Keratinocyte (primary cell): Measurements from ENCODE around the gene PTN. TPM values are rescaled to one million over a fixed set of nuclear protein-coding genes. Genes with fewer than 3 reads are reported as not detected.

Experiments used
- DNase-seq: peaks from one replicate; pipeline ENCODE4 v3.0.0-alpha.2; 2011; ENCODE audit warnings: low read depth, missing footprints, low spot score
- FAIRE-seq: peaks from 2 replicates; lab custom pipeline; 2011; peaks lifted over from hg19 to GRCh38; lab: Jason Lieb, UNC
- H2AFZ ChIP-seq: 2 replicates; pipeline ENCODE4 v1.6.0; 2012; ENCODE audit warnings: low read length, control low read depth, inconsistent platforms; ENCODE audit not compliant: control insufficient read depth
- H3K27ac ChIP-seq: 2 replicates; pipeline ENCODE4 v1.5.1; 2011; ENCODE audit warnings: low read length; ENCODE audit not compliant: control insufficient read depth, insufficient read depth
- H3K27me3 ChIP-seq: 3 replicates; pipeline ENCODE4 v1.6.0; 2011; ENCODE audit warnings: low read length; ENCODE audit not compliant: control insufficient read depth, insufficient read depth; ENCODE audit errors: extremely low read depth
- H3K36me3 ChIP-seq, 2 experiments: 2 replicates in 1 of 2; 3 replicates in 1 of 2; pipeline ENCODE4 v1.5.1; 2011; ENCODE audit warnings: low read length in 2 of 2, mild to moderate bottlenecking in 1 of 2; ENCODE audit not compliant: control insufficient read depth in 2 of 2, insufficient read depth in 2 of 2; ENCODE audit errors: extremely low read depth in 1 of 2
- H3K4me1 ChIP-seq: 3 replicates; pipeline ENCODE4 v1.5.1; 2011; ENCODE audit warnings: low read length; ENCODE audit not compliant: control insufficient read depth, insufficient read depth; ENCODE audit errors: extremely low read depth
- H3K4me2 ChIP-seq: 3 replicates; pipeline ENCODE4 v1.6.0; 2011; ENCODE audit warnings: low read depth, low read length; ENCODE audit not compliant: control insufficient read depth, insufficient read depth; ENCODE audit errors: extremely low read depth
- H3K4me3 ChIP-seq, 3 experiments: fragments of 200-600 bp in 1 of 3; sonication (generic) in 1 of 3; 2 replicates in 2 of 3; 3 replicates in 1 of 3; pipeline ENCODE4 v1.5.1; 2011 to 2016; ENCODE audit warnings: low read length in 3 of 3, mild to moderate bottlenecking in 3 of 3, control low read depth in 2 of 3, inconsistent platforms in 1 of 3, low read depth in 1 of 3, mixed read lengths in 1 of 3, mixed run types in 1 of 3, moderate library complexity in 1 of 3; ENCODE audit not compliant: control insufficient read depth in 2 of 3, insufficient read depth in 2 of 3; ENCODE audit errors: extremely low read depth in 1 of 3
- H3K79me2 ChIP-seq: 2 replicates; pipeline ENCODE4 v1.6.0; 2012; ENCODE audit warnings: low read length; ENCODE audit not compliant: control insufficient read depth, insufficient read depth
- H3K9ac ChIP-seq: 3 replicates; pipeline ENCODE4 v1.6.0; 2011; ENCODE audit warnings: low read length; ENCODE audit not compliant: control insufficient read depth, insufficient read depth; ENCODE audit errors: extremely low read depth
- H3K9me1 ChIP-seq: 3 replicates; pipeline ENCODE4 v1.6.0; 2011; ENCODE audit warnings: low read length; ENCODE audit not compliant: control insufficient read depth, insufficient read depth; ENCODE audit errors: extremely low read depth
- H3K9me3 ChIP-seq: 2 replicates; pipeline ENCODE4 v1.5.1; 2012; ENCODE audit warnings: low read depth, low read length; ENCODE audit not compliant: control insufficient read depth
- H4K20me1 ChIP-seq: 3 replicates; pipeline ENCODE4 v1.6.0; 2011; ENCODE audit warnings: low read length; ENCODE audit not compliant: control insufficient read depth, insufficient read depth; ENCODE audit errors: extremely low read depth
- CTCF ChIP-seq, 3 experiments: IDR thresholded peaks in 1 of 3; conservative IDR thresholded peaks in 1 of 3; optimal IDR thresholded peaks in 1 of 3; 2 replicates in 2 of 3; 3 replicates in 1 of 3; pipeline versions ENCODE3 to v1.5.1; 2011; ENCODE audit warnings: low read length in 3 of 3, mild to moderate bottlenecking in 3 of 3, moderate library complexity in 2 of 3, control low read depth in 1 of 3, inconsistent platforms in 1 of 3; ENCODE audit not compliant: insufficient read depth in 2 of 3; ENCODE audit errors: extremely low read depth in 1 of 3
- EZH2 ChIP-seq: IDR thresholded peaks from one replicate; pipeline ENCODE4 v1.6.1; 2012; ENCODE audit warnings: inconsistent platforms, mild to moderate bottlenecking, low read length, moderate library complexity
- dilution Hi-C: fragments of 300-500 bp; cut with MboI; formaldehyde crosslinking; loops from one replicate; pipeline ENCODE4 v1.7.0; 2020; ENCODE audit warnings: low sequenced_read_pairs; ENCODE audit not compliant: extremely low pct_ligation_motif_present
- polyA plus RNA-seq, 5 experiments: library from polyadenylated mRNA; depleted of rRNA in 3 of 5; stranded (reverse) in 3 of 5; stranded (forward) in 1 of 5; unstranded in 1 of 5; fragments of >200 nt; gene quantifications; 1 replicate in 1 of 5; 2 replicates in 3 of 5; 3 replicates in 1 of 5; pipeline versions ENCODE4 v1.2.1 to v1.2.3, GENCODE V29; 2011 to 2012; ENCODE audit warnings: missing spikeins in 2 of 5, low read depth in 1 of 5, low replicate concordance in 1 of 5

PTN gene
- polyA plus RNA-seq, 1 donor (not counting 4 experiments of a cell fraction or from before 2014, with no cell fraction given): not detected

GRCh38 chr7:137335814-137336213 lies 7.7 kb downstream of the PTN start:
- dilution Hi-C loops: no loop called here
- FAIRE-seq (no peak), DNase-seq (no peak)
- no peak for TF ChIP-seq EZH2
- TF ChIP-seq CTCF (optimal IDR thresholded peaks at IDR 0.05 in 1 of 3, IDR thresholded peaks at IDR 0.05 in 1 of 3, conservative IDR thresholded peaks at IDR 0.05 in 1 of 3; ENCODE audit: extremely low read depth in 1 of 3, insufficient read depth in 2 of 3, low read length in 3 of 3): no peak
- Histone ChIP-seq H3K9me3 (no peaks in the 10 kb centered on the region), H3K9me1 (no peaks in the 10 kb centered on the region), H3K4me1 (no peaks in the 10 kb centered on the region), H3K27me3 (no peaks in the 10 kb centered on the region), H3K4me2 (no peak overlapping the region), H3K79me2 (no peaks in the 10 kb centered on the region), H2AFZ (no peak overlapping the region), H4K20me1 (no peaks in the 10 kb centered on the region), H3K36me3 (no peaks in the 10 kb centered on the region), H3K9ac (no peak overlapping the region), H3K27ac (no peak overlapping the region), H3K4me3 (no peak overlapping the region)

GRCh38 chr7:137331378-137331777 lies 12.2 kb downstream of the PTN start:
- H3K9me1 ChIP-seq: no peaks in the 10 kb centered on the region

More at GRCh38 chr7:137331378-137331777, 12.2 kb downstream of the PTN start:
- Histone ChIP-seq H2AFZ (no peak overlapping the region), H3K36me3 (no peaks in the 10 kb centered on the region), H3K4me1 (no peaks in the 10 kb centered on the region), H3K9me3 (no peaks in the 10 kb centered on the region), H3K27me3 (no peaks in the 10 kb centered on the region), H3K27ac (no peak overlapping the region), H4K20me1 (no peaks in the 10 kb centered on the region), H3K4me2 (no peak overlapping the region), H3K4me3 (no peak overlapping the region), H3K9ac (no peak overlapping the region), H3K79me2 (no peaks in the 10 kb centered on the region)
- DNase-seq (no peak), FAIRE-seq (no peak)
- dilution Hi-C loops: no loop called here
- TF ChIP-seq CTCF (optimal IDR thresholded peaks at IDR 0.05 in 1 of 3, IDR thresholded peaks at IDR 0.05 in 1 of 3, conservative IDR thresholded peaks at IDR 0.05 in 1 of 3; ENCODE audit: extremely low read depth in 1 of 3, insufficient read depth in 2 of 3, low read length in 3 of 3): no peak
- TF ChIP-seq EZH2: no peak
